ENCODE data around the gene MYBPHL.

DNA sequence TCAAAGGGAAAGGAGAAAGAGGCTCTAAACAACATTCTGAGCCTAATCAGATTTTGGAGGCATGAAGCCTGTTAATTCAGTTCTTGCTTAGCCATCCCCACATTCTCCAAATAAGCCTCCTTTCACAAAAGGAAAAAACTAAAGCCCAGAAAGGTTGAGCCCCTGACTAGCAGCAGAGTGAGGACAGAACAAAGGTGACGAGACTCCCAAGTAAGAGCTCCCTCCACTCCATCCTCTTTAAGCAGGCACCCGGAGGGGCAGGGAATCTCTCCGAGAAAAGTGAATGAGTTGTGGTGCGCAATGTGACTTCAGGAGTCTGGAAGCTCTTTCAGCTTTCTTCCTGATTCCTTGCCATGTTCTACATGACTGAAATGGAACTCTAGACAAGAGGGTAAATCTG, 43.4 kb upstream of the MYBPHL start:
- no peak for TF ChIP-seq GABPA (IDR thresholded peaks at IDR 0.05; ENCODE audit: low read depth)
- TF ChIP-seq EP300 (IDR thresholded peaks at IDR 0.05; ENCODE audit: borderline replicate concordance in 1 of 2, low read depth in 1 of 2, low read length in 1 of 2): no peak
- no peak for TF ChIP-seq FOXM1 (IDR thresholded peaks at IDR 0.05; ENCODE audit: low read depth)
- TF ChIP-seq, protein P1, sequence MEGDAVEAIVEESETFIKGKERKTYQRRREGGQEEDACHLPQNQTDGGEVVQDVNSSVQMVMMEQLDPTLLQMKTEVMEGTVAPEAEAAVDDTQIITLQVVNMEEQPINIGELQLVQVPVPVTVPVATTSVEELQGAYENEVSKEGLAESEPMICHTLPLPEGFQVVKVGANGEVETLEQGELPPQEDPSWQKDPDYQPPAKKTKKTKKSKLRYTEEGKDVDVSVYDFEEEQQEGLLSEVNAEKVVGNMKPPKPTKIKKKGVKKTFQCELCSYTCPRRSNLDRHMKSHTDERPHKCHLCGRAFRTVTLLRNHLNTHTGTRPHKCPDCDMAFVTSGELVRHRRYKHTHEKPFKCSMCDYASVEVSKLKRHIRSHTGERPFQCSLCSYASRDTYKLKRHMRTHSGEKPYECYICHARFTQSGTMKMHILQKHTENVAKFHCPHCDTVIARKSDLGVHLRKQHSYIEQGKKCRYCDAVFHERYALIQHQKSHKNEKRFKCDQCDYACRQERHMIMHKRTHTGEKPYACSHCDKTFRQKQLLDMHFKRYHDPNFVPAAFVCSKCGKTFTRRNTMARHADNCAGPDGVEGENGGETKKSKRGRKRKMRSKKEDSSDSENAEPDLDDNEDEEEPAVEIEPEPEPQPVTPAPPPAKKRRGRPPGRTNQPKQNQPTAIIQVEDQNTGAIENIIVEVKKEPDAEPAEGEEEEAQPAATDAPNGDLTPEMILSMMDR (IDR thresholded peaks at IDR 0.05): no peak
- TF ChIP-seq, protein P2, sequence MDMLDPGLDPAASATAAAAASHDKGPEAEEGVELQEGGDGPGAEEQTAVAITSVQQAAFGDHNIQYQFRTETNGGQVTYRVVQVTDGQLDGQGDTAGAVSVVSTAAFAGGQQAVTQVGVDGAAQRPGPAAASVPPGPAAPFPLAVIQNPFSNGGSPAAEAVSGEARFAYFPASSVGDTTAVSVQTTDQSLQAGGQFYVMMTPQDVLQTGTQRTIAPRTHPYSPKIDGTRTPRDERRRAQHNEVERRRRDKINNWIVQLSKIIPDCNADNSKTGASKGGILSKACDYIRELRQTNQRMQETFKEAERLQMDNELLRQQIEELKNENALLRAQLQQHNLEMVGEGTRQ (IDR thresholded peaks at IDR 0.05; ENCODE audit: borderline replicate concordance, low read depth, low read length): no peak
- no peak for TF ChIP-seq SIN3A (IDR thresholded peaks at IDR 0.05; ENCODE audit: borderline replicate concordance, low read depth, low read length)
- TF ChIP-seq, protein P3, sequence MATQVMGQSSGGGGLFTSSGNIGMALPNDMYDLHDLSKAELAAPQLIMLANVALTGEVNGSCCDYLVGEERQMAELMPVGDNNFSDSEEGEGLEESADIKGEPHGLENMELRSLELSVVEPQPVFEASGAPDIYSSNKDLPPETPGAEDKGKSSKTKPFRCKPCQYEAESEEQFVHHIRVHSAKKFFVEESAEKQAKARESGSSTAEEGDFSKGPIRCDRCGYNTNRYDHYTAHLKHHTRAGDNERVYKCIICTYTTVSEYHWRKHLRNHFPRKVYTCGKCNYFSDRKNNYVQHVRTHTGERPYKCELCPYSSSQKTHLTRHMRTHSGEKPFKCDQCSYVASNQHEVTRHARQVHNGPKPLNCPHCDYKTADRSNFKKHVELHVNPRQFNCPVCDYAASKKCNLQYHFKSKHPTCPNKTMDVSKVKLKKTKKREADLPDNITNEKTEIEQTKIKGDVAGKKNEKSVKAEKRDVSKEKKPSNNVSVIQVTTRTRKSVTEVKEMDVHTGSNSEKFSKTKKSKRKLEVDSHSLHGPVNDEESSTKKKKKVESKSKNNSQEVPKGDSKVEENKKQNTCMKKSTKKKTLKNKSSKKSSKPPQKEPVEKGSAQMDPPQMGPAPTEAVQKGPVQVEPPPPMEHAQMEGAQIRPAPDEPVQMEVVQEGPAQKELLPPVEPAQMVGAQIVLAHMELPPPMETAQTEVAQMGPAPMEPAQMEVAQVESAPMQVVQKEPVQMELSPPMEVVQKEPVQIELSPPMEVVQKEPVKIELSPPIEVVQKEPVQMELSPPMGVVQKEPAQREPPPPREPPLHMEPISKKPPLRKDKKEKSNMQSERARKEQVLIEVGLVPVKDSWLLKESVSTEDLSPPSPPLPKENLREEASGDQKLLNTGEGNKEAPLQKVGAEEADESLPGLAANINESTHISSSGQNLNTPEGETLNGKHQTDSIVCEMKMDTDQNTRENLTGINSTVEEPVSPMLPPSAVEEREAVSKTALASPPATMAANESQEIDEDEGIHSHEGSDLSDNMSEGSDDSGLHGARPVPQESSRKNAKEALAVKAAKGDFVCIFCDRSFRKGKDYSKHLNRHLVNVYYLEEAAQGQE (IDR thresholded peaks at IDR 0.05; ENCODE audit: low read depth, low read length): no peak
- no peak for TF ChIP-seq FOSL2 (IDR thresholded peaks at IDR 0.05; ENCODE audit: borderline replicate concordance, low read depth)
